Hippocampal formation (tissue), 2 donors: ENCODE results near the gene MCF2L.
"Not testable (repeated sequence)": the region's sequence is repeated elsewhere in the genome, so short reads cannot be mapped to it uniquely, and the experiment has no call there.

Experiments used
- DNase-seq, 2 donors: peaks; one replicate each; lab custom pipeline; 2025; lab: John Stamatoyannopoulos, UW

MCF2L gene, protein sequence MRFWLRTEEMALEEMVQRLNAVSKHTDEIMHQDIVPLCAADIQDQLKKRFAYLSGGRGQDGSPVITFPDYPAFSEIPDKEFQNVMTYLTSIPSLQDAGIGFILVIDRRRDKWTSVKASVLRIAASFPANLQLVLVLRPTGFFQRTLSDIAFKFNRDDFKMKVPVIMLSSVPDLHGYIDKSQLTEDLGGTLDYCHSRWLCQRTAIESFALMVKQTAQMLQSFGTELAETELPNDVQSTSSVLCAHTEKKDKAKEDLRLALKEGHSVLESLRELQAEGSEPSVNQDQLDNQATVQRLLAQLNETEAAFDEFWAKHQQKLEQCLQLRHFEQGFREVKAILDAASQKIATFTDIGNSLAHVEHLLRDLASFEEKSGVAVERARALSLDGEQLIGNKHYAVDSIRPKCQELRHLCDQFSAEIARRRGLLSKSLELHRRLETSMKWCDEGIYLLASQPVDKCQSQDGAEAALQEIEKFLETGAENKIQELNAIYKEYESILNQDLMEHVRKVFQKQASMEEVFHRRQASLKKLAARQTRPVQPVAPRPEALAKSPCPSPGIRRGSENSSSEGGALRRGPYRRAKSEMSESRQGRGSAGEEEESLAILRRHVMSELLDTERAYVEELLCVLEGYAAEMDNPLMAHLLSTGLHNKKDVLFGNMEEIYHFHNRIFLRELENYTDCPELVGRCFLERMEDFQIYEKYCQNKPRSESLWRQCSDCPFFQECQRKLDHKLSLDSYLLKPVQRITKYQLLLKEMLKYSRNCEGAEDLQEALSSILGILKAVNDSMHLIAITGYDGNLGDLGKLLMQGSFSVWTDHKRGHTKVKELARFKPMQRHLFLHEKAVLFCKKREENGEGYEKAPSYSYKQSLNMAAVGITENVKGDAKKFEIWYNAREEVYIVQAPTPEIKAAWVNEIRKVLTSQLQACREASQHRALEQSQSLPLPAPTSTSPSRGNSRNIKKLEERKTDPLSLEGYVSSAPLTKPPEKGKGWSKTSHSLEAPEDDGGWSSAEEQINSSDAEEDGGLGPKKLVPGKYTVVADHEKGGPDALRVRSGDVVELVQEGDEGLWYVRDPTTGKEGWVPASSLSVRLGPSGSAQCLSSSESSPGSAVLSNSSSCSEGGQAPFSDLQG

DNA sequence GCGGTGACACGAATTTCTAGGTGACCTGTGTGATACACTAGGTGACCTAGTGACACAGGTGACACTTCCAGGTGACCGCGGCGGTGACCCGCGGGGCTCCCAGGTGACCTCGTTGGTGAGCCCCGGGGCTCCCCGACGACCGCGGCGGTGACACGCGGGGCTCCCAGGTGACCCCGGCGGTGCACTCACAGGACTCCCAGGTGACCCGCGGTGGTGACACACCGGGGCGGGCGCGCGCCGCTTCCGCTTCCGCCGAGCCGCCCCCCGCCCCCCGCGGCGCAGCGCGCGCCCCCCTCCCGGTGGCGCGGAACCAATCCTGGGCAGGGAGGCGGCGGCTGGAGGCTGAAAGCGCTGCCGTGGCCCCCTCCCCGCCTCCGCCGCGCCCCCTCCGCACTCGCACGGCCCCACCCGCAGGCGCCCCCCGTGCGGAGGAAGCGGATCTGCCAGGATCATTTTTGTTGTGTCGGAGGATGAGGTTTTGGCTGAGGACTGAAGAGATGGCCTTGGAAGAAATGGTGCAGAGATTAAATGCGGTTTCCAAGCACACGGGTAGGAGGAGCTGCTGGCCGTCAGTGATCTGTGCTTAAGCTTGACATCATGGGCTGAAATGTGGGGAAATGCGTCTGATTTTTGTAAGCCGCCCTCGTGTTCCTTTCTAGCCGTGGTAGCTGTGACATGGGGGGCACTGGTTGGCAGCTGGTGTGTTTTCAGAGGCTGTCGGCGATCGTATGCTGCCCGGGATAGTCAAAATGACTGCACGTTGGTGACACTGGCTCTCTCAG lies at the start of gene MCF2L:
Gene MCF2L (plus strand): TSS at position 305 of the 782 bp plus-strand sequence. CDS start 166 bp downstream, at position 471.
- DNase-seq = peak in 1 of 2 donors; percentile 44

DNA sequence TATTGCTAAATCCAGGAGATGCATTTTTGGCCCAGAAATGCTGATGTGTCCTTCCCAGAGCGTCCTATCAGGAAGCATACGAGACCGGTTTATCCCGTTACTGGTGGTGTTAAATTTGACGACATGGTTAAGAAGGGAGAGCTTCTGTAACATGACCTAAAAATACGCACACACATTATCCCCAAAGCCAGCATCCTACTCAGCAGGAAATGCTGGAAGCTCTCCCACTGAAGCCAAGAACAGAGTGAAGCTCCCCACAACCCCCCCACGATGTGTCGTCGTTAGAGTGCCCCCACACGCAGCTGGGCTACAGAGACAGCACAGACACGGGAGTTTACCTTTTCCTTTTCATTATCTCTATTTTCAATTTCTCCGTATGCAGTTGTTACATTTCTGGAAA lies 45.1 kb upstream of the MCF2L start:
- DNase-seq = no peak

DNA sequence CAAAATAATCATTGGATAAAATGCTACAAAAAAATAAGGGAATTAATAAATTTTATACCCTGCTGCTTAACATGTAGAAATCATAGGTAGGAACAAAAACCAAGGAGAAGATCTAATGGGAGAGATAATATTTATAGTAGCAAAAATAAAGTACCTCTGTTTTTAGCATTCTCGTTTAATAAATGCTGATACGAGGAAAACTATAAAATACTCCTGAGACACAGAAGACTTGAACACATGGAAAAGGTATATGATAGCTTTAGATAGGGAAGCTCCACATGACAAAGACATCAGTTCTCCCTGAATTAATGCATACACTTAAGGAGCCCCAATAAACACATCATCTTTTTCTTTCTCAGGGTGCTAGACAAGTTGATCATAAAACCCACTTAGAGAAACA lies 44.6 kb upstream of the MCF2L start:
- DNase-seq = no peak

DNA sequence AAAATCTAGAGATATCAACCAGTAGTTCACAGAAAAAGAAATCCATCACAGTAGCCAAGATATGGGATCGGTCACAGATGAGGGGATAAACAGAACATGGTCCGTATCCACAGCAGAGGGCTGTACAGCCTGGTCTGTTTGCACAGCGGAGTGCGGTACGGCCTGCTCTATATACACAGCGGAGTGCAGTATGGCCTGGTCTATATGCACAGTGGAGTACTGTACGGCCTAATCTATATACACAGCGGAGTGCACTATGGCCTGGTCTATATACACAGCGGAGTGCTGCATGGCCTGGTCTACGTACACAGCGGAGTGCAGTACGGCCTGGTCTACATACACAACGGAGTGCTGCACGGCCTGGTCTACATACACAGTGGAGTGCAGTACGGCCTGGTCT lies 43.0 kb upstream of the MCF2L start:
- DNase-seq = no peak

DNA sequence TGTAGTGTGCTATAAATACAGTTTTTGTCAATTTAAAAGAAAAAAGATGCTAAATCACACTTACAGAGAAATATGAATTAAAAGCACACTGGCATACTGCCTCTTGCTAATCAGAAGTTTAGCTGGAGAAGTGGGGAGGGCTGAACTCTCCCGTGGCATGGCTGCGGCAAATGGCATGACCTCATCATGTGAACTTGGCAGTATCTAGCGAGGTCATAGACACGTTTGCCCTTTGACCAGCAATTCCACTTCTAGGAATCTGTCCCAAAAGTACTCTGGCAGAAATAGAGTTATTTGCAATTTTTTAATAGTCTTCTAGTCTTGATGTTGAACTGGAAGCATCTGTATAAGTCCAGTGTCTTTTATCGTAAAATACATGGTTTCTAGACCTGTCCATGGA lies 42.0 kb upstream of the MCF2L start:
- no peak for DNase-seq

DNA sequence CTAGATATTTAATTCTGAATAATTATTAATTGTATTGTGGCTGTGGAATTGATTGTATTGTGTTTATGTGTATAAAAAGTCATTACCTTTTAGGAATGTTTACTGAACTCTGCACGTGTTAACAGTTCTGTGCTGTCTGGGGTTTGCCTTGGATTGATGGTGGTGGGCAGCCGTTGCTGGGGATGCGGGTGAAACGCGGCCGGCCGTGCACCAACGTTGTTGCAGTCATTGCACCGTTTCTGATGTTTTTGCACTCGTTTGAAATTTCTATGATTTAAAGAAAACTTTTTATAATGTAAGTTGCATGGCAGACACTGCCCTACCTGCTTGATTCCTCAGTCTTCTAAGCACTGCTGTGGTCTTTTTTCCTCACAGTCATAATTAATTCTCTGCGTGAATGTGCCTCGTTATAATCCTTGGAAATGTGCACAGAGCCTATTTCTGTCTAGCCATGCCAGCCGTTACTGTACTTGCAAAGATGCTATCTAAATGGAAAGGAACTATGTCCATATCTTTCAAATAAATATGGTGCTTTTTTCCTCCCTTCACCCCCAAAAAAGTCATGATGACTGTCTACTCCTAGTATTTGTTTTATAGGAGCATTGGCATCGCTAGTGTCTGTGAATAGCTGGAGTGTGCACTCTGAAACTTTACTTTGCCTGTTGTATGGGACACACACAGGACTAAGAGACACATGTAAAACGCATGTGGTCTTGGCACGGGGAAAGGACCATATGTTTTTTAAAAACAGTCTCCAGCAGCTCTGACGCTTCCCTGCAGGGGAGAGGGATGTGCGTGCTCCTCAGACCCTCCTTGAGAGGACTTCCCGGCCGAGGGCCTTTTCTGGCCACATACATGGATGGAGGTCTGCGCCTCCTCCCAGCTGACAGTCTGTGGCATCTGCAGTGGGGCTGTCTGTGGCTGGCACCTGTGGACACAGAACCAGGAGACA lies 40.7 kb upstream of the MCF2L start:
- no peak for DNase-seq

DNA sequence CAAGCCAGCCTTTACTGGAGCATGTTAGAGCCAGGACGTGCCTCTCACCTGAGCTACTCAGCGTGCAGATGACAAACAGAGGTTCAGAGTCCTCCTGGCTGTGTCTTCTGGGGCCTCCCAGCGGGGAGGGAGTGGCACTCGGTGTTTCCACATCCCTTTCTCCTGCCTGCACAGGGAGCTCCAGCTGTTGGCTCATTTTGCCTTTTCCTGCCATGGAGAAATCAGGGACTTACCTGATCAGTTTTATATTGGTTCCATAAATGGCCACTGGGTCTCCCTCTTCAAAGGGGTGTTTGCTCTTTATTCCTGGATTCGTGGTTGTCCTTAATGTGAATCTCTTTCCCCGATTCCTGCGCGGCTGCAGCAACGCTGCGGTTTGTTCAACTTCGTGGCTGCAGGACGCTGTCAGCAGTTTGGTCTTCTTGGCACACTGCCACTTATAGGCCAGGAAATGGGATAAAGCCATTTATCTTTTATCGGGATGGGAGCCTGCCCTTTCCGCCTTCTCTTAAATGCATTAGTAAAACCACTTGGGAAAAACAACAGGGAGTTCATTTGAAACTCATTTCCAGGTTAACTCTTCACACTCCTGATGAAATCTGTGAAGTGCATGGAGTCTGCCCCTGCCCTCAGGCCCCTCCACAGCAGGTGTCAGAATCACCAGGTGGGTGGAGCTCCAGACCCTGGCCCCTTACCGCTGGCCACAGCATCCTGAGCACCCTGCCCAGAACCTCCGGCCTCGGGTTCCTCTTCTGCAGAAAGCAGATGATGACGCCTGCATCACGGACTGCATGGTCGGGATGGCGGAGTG lies 39.8 kb upstream of the MCF2L start:
- DNase-seq = no peak

DNA sequence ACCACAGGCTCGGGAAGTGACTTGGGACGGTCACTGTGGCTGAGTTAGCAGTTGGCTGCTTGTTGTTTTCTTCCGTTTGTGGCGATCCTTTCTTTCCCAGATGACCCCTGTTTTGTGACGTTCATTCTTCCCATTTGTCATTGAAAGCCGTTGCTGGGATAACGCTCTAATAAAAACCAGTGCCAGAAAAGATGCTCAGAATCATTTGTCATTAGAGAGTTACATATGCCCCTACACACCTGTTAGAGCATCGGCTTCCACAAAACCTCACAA lies 39.3 kb upstream of the MCF2L start:
- DNase-seq = no peak

DNA sequence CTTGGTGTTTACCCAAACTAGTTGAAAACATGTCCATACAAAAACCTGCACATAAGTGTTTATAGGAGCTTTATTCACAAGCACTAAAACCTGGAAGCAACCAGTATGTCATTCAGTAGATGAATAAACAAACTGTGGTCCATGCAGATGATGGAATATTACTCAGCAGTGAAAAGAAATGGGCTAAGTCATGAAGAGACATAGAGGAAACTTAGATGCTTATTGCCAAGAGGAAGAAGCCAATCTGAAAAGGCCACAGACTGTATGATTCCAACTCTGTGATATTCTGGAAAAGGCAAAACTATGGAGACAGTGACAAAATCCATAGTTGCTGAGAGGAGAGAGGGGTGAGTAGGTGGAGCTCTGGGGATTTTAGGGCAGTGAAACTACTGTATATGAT lies 38.8 kb upstream of the MCF2L start:
- DNase-seq = no peak

DNA sequence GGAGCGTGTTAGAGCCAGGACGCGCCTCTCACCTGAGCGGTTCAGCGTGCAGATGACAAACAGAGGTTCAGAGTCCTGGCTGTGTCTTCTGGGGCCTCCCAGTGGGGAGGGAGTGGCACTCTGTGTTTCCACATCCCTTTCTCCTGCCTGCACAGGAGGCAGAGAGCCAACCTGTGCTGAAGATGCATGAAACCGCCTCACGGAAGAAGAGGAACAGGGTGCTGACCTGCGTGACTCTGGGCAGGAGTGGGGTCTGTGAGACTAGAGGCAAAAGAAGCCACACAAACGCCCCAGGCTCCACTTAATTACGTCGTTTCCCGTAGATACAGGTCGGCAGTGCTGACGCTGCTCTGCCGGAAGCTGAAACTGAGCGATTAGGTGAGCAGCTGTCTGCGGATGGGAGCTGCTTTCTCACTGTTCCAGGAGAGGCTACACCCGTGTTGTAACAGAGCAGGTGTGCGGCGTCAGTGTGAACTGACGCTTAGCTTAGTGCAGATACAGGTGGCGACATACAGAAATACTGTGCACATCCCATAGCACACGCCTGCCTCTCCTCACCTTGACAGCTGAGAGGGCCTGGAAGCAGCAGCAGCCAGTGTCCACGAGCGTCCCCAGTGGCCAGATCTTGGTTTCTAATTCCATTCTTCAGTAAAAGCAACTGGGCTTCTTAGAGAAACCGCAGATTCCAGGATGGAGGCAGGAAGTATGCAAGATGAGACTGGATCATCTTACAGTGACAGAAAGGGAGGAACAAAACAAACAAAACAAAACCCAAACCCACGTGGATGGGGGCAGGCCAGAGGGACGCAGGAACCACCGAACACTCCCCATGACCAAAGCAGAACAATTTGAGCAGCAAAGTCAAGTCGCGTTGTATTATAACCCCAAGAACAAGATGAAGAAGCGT lies 37.7 kb upstream of the MCF2L start:
- DNase-seq = peak in 1 of 2 donors; percentile 24

DNA sequence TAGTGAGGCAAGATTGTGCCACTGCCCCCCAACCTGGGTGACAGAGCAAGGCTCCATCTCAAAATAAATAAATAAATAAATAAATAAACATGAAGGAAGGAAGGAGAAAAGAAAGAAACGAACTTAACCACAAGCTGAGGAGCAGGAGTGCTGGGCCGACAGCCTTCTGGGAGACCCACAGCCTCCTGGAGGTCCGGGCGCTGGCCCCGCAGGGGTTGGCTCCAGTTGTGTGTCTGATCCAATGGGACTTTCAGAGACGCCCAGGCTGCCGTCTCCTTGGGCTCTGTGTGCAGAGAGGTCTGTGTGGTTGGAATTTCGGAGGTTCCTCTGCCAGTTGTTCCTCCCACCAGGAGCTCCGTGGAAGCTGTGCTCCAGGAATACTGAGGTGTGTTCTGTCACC lies 36.0 kb upstream of the MCF2L start:
- no peak for DNase-seq

DNA sequence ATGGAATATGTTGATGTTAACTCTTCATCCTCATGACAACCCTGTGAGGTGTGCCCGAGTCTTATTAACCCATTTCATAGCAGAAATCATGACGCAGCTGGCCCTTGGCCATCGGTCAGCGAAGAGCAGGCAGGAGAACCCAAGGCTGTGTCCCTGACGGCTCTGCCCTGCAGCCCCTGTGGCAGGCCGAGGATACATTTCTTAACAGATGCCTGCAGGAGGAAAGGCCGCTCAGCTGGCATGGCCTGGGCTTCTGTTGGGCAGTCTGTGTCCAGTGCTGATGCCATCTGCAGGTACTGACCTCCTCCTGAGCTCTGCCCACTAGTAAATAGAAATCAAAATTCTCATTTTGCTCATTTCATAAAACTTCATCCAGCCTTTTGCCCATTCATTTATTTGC lies 35.4 kb upstream of the MCF2L start:
- DNase-seq = no peak

DNA sequence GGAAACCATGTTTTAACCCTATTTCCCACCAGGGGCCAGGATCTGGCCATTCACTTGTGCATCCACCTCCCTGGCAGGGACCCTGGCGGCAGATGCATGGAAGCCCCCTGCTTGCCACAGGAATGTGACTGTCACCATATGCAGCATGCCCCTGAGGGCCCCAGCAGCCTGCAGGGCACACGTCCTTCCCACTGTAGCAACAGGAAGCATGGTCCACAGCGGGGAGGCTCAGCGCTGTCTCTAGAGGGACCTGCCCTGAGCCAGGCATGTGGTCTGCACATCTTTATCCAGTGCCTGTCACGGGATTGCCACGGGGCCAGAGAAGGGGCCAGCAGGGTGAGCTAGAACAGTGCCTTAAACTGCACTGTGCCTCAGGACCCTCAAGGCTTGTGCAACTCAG lies 34.9 kb upstream of the MCF2L start:
- no peak for DNase-seq

DNA sequence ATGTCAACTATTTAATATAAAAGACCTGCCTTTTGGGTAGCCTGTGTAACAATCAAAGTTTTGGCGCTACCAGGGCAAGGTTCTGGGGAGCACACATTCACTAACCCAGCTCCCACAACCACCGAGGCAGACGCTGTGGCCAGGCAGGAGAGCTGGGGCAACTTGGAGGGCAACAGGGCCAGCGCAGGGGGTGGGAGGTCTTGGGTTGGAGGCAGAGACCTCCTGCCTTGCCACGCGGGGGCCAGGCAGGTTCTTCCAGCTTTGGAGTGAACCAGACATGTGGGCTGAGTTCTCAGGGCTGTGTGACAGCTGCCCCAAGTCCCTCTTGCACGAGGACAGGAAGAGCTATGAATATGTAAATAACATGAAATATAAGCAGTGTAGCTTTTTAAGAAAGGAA lies 30.3 kb upstream of the MCF2L start:
- no peak for DNase-seq

DNA sequence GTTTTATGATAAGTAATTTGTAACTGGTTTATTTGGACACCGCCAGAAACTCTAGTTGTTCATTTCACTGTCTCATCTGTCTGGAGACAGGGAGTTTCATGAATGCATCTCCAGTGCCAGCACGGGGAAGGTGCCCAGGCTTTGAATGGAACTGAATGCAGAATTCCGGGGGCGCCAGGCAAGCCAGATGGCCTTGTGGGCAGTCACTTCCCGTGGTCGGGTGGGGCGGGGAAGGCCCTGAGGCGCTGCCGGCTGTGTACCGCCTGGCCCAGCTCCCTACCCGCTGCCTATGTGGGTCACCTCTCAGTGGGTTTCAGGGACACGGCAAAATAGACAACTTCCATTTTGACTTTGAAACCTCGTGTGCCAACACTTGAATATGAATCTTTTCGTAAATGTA lies 28.8 kb upstream of the MCF2L start:
- DNase-seq = peak; percentile 18 to 39

DNA sequence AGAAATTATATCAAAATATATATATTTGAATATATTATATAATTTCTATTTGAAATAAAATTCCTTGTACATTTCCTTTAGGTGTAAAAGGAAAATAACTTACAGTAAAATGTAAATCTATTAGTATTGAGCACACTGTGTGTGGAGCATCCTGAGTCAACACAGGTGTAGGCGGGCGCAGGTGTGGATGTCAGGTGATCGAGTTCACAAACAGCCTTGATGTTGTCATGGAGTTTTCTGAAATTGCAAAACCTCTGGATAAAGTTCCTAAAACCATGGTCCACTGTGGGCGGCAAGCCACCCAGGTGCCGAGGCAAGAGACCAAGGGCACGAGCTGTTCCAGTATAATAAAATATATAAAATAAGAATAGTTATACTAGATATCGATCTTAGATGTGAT lies 27.7 kb upstream of the MCF2L start:
- no peak for DNase-seq

DNA sequence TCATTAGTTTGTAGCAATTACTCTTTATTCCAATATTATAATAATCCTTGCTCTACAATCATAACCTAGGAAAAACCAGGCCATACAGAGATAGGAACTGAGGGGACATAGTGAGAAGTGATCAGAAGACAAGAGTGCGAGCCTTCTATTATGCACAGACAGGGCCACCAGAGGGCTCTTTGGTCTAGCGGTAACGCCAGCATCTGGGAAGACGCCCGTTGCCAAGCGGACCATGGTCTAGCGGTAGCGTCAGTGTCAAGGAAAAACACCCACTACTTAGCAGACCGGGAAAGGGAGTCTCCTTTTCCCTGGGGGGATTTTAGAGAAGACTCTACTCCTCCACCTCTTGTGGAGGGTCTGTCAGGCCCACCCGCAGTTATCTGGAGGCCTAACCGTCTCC lies 27.2 kb upstream of the MCF2L start:
- DNase-seq = not testable (repeated sequence)

DNA sequence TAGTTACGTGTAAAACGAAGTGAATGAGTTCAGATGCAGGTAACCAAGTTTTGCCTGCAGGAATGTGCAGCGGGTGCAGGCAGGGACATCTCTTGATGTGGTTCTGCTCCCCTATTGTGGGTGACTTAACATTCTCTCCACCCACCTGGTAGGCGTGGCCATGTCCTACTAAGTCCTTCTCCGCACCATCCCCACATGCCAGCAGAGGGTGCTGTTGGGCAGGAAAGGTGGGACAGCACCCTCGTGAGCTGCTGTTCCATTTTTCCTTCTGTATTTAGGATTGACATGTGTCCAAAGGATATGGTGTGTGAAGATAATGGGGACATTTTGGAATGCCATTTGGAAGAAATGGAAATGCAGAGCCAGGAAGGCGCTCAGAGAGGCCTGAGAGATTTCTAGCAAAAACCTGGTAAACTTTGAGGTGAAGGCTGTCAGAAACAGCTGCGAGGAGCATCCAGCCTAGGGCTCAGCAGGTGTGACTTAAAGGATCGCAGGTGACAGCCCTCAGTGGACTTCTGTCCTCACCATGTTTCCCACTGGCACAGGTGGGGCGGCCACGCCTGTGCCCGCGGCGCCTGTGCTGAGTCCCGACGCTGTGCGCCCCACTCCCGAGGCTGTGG lies 26.2 kb upstream of the MCF2L start:
- DNase-seq = peak; percentile 85 to 89
